ENCODE measurements around the gene ATF2. TPM values are rescaled to one million over a fixed set of nuclear protein-coding genes. Genes with fewer than 3 reads are reported as not detected.

Gene ATF2
- total and polyA plus RNA-seq, 2 donors (not counting 3 experiments of a cell fraction or from before 2014, with no cell fraction given): 36.3 to 57.1 TPM

DNA sequence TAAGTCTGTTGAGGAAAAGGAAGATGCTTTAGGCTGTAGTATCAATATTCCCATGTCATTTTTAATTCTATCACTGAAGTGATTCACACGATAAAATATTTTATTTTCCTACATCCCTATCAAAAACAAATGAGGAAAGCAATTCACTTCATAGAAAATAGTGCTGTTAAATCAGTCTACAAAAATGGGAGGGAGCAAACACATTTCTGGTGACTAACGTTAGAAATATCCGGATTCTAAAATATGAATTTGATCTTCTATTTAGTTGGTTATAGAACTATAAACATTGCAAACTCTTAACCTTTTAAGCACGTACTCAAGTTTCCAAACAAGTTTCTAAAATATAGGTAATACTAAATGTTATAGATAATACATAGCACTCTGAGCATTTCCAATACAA lies 20.8 kb downstream of the ATF2 start:
- Histone ChIP-seq H3K27ac (ENCODE audit: insufficient read depth, low read depth, low read length) (no peak overlapping the region), H4K20me1 (replicated peaks; ENCODE audit: control insufficient read depth, extremely low read depth, insufficient read depth, low read length) (peaks cover 9% of the 10 kb centered on the region), H3K4me1 (ENCODE audit: control insufficient read depth, extremely low read depth, insufficient read depth, low read length) (peaks cover 3% of the 10 kb centered on the region), H2AFZ (ENCODE audit: low read depth, low read length) (no peak overlapping the region), H3K9me1 (replicated peaks; ENCODE audit: control insufficient read depth, extremely low read depth, insufficient read depth, low read length) (no peaks in the 10 kb centered on the region), H3K27me3 (ENCODE audit: control insufficient read depth in 2 of 2, insufficient read depth in 2 of 2, low read length in 2 of 2) (no peaks in the 10 kb centered on the region), H3K4me2 (ENCODE audit: insufficient read depth, low read length) (no peak overlapping the region), H3K9ac (replicated peaks; ENCODE audit: extremely low read depth, insufficient read depth, low read length) (no peak overlapping the region), H3K4me3 (replicated peaks in 1 of 3; ENCODE audit: insufficient read depth in 1 of 3, low read depth in 1 of 3, low read length in 3 of 3) (no peak overlapping the region), H3K79me2 (ENCODE audit: control insufficient read depth, insufficient read depth, low read length) (peaks cover 92% of the 10 kb centered on the region), H3K36me3 (ENCODE audit: control insufficient read depth in 2 of 2, extremely low read depth in 1 of 2, insufficient read depth in 2 of 2, low read length in 2 of 2) (no peaks in the 10 kb centered on the region), H3K9me3 (replicated peaks; ENCODE audit: control insufficient read depth, insufficient read depth, low read length) (no peaks in the 10 kb centered on the region)
- POLR2A ChIA-PET: no interaction called here
- no peak for TF ChIP-seq POLR2AphosphoS5 (IDR thresholded peaks at IDR 0.05; ENCODE audit: insufficient read depth, low read depth, low read length)
- no peak for TF ChIP-seq MYC (IDR thresholded peaks at IDR 0.05; ENCODE audit: low read depth, low read length)
- BruUV-seq (replicated peaks): no TSS peak
- intact Hi-C loops (cut with micrococcal nuclease) (no loop called here), dilution Hi-C loops (cut with MboI; ENCODE audit: extremely low pct_ligation_motif_present, low sequenced_read_pairs) (no loop called here)
- FAIRE-seq (no peak), DNase-seq (ENCODE audit: low read depth, low spot score) (no peak)
- CTCF ChIA-PET: no interaction called here

DNA sequence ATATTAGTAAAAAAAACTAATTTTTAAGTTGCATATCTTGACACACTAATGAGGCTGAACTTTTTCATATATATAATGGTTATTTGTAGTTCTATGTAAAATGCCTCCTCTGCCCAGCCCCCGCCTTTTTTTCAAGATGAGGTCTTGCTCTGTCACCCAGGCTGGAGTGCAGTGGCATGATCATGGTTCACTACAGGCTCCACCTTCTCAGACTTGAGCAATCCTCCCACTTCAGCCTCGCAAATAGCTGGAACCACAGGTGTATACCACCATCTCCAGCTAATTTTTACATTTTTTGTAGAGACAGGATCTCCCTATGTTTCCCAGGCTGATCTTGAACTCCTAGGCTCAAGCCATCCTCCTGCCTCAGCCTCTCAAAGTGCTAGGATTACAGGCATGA lies 24.3 kb downstream of the ATF2 start:
- no peaks in the 10 kb centered on the region for H3K4me1 ChIP-seq (ENCODE audit: control insufficient read depth, extremely low read depth, insufficient read depth, low read length)
- no peaks in the 10 kb centered on the region for H3K36me3 ChIP-seq (ENCODE audit: control insufficient read depth in 2 of 2, extremely low read depth in 1 of 2, insufficient read depth in 2 of 2, low read length in 2 of 2)
- peaks cover 89% of the 10 kb centered on the region for H3K79me2 ChIP-seq (ENCODE audit: control insufficient read depth, insufficient read depth, low read length)
- H3K9ac ChIP-seq (replicated peaks; ENCODE audit: extremely low read depth, insufficient read depth, low read length): no peak overlapping the region
- ChIA-PET POLR2A (no interaction called here), CTCF (no interaction called here)
- dilution Hi-C loops (cut with MboI; ENCODE audit: extremely low pct_ligation_motif_present, low sequenced_read_pairs) (no loop called here), intact Hi-C loops (cut with micrococcal nuclease) (no loop called here)
- DNase-seq (ENCODE audit: low read depth, low spot score) (no peak), FAIRE-seq (no peak)
- no TSS peak for BruUV-seq (replicated peaks)
- H2AFZ ChIP-seq (ENCODE audit: low read depth, low read length): no peak overlapping the region
- no peaks in the 10 kb centered on the region for H3K27me3 ChIP-seq (ENCODE audit: control insufficient read depth in 2 of 2, insufficient read depth in 2 of 2, low read length in 2 of 2)
- no peak overlapping the region for H3K4me3 ChIP-seq (replicated peaks in 1 of 3; ENCODE audit: insufficient read depth in 1 of 3, low read depth in 1 of 3, low read length in 3 of 3)
- TF ChIP-seq EZH2 (IDR thresholded peaks at IDR 0.05; ENCODE audit: borderline replicate concordance, low read depth, low read length, severe bottlenecking) (no peak), FOS (IDR thresholded peaks at IDR 0.05; ENCODE audit: borderline replicate concordance, insufficient read depth, low read length) (no peak), POLR2AphosphoS5 (IDR thresholded peaks at IDR 0.05; ENCODE audit: insufficient read depth, low read depth, low read length) (no peak), MYC (IDR thresholded peaks at IDR 0.05; ENCODE audit: low read depth, low read length) (no peak), GATA2 (IDR thresholded peaks at IDR 0.05; ENCODE audit: insufficient read depth, insufficient read length, low read depth, low read length) (no peak), POLR2A (IDR thresholded peaks at IDR 0.05; ENCODE audit: low read depth, low read length) (no peak), JUN (IDR thresholded peaks at IDR 0.05; ENCODE audit: borderline replicate concordance, insufficient read depth, insufficient read length, low read depth) (no peak)
- TF ChIP-seq, protein P1, sequence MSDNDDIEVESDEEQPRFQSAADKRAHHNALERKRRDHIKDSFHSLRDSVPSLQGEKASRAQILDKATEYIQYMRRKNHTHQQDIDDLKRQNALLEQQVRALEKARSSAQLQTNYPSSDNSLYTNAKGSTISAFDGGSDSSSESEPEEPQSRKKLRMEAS (IDR thresholded peaks at IDR 0.05; ENCODE audit: insufficient read depth, insufficient read length): no peak
- TF ChIP-seq, protein P2, sequence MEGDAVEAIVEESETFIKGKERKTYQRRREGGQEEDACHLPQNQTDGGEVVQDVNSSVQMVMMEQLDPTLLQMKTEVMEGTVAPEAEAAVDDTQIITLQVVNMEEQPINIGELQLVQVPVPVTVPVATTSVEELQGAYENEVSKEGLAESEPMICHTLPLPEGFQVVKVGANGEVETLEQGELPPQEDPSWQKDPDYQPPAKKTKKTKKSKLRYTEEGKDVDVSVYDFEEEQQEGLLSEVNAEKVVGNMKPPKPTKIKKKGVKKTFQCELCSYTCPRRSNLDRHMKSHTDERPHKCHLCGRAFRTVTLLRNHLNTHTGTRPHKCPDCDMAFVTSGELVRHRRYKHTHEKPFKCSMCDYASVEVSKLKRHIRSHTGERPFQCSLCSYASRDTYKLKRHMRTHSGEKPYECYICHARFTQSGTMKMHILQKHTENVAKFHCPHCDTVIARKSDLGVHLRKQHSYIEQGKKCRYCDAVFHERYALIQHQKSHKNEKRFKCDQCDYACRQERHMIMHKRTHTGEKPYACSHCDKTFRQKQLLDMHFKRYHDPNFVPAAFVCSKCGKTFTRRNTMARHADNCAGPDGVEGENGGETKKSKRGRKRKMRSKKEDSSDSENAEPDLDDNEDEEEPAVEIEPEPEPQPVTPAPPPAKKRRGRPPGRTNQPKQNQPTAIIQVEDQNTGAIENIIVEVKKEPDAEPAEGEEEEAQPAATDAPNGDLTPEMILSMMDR (IDR thresholded peaks at IDR 0.05; ENCODE audit: extremely low read depth in 1 of 2, insufficient read depth in 1 of 2, low read depth in 1 of 2, low read length in 2 of 2): no peak
- H4K20me1 ChIP-seq (replicated peaks; ENCODE audit: control insufficient read depth, extremely low read depth, insufficient read depth, low read length): peaks cover 14% of the 10 kb centered on the region
- no peaks in the 10 kb centered on the region for H3K9me3 ChIP-seq (replicated peaks; ENCODE audit: control insufficient read depth, insufficient read depth, low read length)
- no peaks in the 10 kb centered on the region for H3K9me1 ChIP-seq (replicated peaks; ENCODE audit: control insufficient read depth, extremely low read depth, insufficient read depth, low read length)
- no peak overlapping the region for H3K27ac ChIP-seq (ENCODE audit: insufficient read depth, low read depth, low read length)
- H3K4me2 ChIP-seq (ENCODE audit: insufficient read depth, low read length): no peak overlapping the region

Measured in endothelial cell of umbilical vein (primary cell).